ENCODE results near the gene KCNK10.

The KCNK10 gene

DNA sequence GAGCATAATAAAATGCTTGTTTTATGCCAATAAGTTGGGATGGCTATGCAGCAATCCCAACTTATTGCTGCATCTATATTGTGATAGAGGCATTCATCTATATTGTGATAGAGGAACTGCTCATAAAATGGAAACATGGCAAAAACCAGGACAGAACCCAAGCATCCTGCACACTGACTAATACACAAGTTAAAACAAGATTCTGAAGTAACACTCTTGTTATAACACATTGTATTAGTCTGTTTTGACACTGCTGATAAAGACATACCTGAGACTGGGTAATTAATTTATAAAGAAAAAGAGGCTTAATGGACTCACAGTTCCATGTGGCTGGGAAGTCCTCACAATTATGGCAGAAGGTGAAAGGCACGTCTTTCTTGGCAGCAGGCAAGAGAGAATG lies 36.8 kb downstream of the KCNK10 start:
- no peaks in the 10 kb centered on the region for H3K36me3 ChIP-seq (ENCODE audit: control insufficient read depth in 2 of 2, insufficient read depth in 1 of 2, low read length in 2 of 2)
- TF ChIP-seq ZNF560 (tag by site-specific recombination; IDR thresholded peaks at IDR 0.05; ENCODE audit: borderline replicate concordance) (no peak), GFI1B (tag by site-specific recombination; IDR thresholded peaks at IDR 0.05) (no peak), ZNF324 (tag by site-specific recombination; IDR thresholded peaks at IDR 0.05) (no peak), ZNF248 (tag by site-specific recombination; IDR thresholded peaks at IDR 0.05) (no peak), ZNF394 (tag by site-specific recombination; IDR thresholded peaks at IDR 0.05; ENCODE audit: borderline replicate concordance) (no peak), ZIC2 (tag by site-specific recombination; IDR thresholded peaks at IDR 0.05) (no peak), ZBTB48 (tag by site-specific recombination; IDR thresholded peaks at IDR 0.05) (no peak), TCF7L2 (IDR thresholded peaks at IDR 0.05; ENCODE audit: borderline replicate concordance, low read depth, low read length) (no peak)
- TF ChIP-seq, protein P1, sequence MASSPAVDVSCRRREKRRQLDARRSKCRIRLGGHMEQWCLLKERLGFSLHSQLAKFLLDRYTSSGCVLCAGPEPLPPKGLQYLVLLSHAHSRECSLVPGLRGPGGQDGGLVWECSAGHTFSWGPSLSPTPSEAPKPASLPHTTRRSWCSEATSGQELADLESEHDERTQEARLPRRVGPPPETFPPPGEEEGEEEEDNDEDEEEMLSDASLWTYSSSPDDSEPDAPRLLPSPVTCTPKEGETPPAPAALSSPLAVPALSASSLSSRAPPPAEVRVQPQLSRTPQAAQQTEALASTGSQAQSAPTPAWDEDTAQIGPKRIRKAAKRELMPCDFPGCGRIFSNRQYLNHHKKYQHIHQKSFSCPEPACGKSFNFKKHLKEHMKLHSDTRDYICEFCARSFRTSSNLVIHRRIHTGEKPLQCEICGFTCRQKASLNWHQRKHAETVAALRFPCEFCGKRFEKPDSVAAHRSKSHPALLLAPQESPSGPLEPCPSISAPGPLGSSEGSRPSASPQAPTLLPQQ (tag by site-specific recombination; IDR thresholded peaks at IDR 0.05): no peak
- TF ChIP-seq, protein P2, sequence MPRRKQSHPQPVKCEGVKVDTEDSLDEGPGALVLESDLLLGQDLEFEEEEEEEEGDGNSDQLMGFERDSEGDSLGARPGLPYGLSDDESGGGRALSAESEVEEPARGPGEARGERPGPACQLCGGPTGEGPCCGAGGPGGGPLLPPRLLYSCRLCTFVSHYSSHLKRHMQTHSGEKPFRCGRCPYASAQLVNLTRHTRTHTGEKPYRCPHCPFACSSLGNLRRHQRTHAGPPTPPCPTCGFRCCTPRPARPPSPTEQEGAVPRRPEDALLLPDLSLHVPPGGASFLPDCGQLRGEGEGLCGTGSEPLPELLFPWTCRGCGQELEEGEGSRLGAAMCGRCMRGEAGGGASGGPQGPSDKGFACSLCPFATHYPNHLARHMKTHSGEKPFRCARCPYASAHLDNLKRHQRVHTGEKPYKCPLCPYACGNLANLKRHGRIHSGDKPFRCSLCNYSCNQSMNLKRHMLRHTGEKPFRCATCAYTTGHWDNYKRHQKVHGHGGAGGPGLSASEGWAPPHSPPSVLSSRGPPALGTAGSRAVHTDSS (tag by site-specific recombination; IDR thresholded peaks at IDR 0.05): no peak
- TF ChIP-seq, protein P3, sequence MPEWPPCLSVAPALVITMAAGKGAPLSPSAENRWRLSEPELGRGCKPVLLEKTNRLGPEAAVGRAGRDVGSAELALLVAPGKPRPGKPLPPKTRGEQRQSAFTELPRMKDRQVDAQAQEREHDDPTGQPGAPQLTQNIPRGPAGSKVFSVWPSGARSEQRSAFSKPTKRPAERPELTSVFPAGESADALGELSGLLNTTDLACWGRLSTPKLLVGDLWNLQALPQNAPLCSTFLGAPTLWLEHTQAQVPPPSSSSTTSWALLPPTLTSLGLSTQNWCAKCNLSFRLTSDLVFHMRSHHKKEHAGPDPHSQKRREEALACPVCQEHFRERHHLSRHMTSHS (tag by site-specific recombination; IDR thresholded peaks at IDR 0.05): no peak
- H3K9me3 ChIP-seq (ENCODE audit: control insufficient read depth, insufficient read depth, low read depth, low read length): no peaks in the 10 kb centered on the region
- no peak overlapping the region for H3K27ac ChIP-seq (ENCODE audit: extremely low read depth, low read depth, low read length)
- CTCF ChIA-PET: no interaction called here
- POLR2A ChIA-PET: no interaction called here
- no peaks in the 10 kb centered on the region for H3K4me1 ChIP-seq (ENCODE audit: control insufficient read depth, insufficient read depth, low read length)
- H3K4me3 ChIP-seq (ENCODE audit: low read depth, low read length): no peak overlapping the region

DNA sequence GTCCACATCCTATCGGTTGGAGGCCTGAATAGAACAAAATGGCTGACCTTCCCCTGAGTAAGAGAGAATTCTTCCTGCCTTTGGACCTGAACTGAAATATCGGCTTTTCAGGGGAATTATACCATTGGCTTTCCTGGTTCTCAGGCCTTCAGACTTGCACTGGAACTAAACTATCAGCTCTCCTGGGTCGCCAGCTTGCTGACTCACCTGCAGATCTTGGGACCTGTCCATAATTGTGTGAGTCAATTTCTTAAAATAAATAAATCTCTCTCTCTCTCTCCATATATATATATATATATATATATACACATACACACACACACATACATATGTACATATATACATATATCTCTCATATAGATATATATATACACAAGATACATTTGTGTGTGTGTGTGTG lies 41.6 kb downstream of the KCNK10 start:
- H3K27ac ChIP-seq (ENCODE audit: extremely low read depth, low read depth, low read length): no peak overlapping the region
- ChIA-PET CTCF (no interaction called here), POLR2A (no interaction called here)
- H3K4me1 ChIP-seq (ENCODE audit: control insufficient read depth, insufficient read depth, low read length): no peaks in the 10 kb centered on the region
- no peaks in the 10 kb centered on the region for H3K36me3 ChIP-seq (ENCODE audit: control insufficient read depth in 2 of 2, insufficient read depth in 1 of 2, low read length in 2 of 2)
- TF ChIP-seq KLF8 (tag by site-specific recombination; IDR thresholded peaks at IDR 0.05): no peak
- TF ChIP-seq ZNF354C (tag by site-specific recombination; IDR thresholded peaks at IDR 0.05; ENCODE audit: borderline replicate concordance, low read depth): no peak
- TF ChIP-seq ZNF37A (tag by site-specific recombination; IDR thresholded peaks at IDR 0.05): no peak
- TF ChIP-seq ZNF335 (tag by site-specific recombination; conservative IDR thresholded peaks at IDR 0.05): no peak
- no peak for TF ChIP-seq ZNF138 (tag by site-specific recombination; IDR thresholded peaks at IDR 0.05; ENCODE audit: borderline replicate concordance)
- TF ChIP-seq OVOL3 (tag by site-specific recombination; IDR thresholded peaks at IDR 0.05): no peak
- no peak for TF ChIP-seq ZNF248 (tag by site-specific recombination; IDR thresholded peaks at IDR 0.05)
- TF ChIP-seq, protein P4, sequence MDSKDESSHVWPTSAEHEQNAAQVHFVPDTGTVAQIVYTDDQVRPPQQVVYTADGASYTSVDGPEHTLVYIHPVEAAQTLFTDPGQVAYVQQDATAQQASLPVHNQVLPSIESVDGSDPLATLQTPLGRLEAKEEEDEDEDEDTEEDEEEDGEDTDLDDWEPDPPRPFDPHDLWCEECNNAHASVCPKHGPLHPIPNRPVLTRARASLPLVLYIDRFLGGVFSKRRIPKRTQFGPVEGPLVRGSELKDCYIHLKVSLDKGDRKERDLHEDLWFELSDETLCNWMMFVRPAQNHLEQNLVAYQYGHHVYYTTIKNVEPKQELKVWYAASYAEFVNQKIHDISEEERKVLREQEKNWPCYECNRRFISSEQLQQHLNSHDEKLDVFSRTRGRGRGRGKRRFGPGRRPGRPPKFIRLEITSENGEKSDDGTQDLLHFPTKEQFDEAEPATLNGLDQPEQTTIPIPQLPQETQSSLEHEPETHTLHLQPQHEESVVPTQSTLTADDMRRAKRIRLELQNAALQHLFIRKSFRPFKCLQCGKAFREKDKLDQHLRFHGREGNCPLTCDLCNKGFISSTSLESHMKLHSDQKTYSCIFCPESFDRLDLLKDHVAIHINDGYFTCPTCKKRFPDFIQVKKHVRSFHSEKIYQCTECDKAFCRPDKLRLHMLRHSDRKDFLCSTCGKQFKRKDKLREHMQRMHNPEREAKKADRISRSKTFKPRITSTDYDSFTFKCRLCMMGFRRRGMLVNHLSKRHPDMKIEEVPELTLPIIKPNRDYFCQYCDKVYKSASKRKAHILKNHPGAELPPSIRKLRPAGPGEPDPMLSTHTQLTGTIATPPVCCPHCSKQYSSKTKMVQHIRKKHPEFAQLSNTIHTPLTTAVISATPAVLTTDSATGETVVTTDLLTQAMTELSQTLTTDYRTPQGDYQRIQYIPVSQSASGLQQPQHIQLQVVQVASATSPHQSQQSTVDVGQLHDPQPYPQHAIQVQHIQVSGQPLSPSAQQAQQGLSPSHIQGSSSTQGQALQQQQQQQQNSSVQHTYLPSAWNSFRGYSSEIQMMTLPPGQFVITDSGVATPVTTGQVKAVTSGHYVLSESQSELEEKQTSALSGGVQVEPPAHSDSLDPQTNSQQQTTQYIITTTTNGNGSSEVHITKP (tag by site-specific recombination; IDR thresholded peaks at IDR 0.05): no peak
- TF ChIP-seq ZNF777 (tag by site-specific recombination; IDR thresholded peaks at IDR 0.05; ENCODE audit: borderline replicate concordance): no peak
- no peak for TF ChIP-seq ZNF621 (tag by site-specific recombination; IDR thresholded peaks at IDR 0.05)
- no peak overlapping the region for H3K4me3 ChIP-seq (ENCODE audit: low read depth, low read length)
- no peaks in the 10 kb centered on the region for H3K9me3 ChIP-seq (ENCODE audit: control insufficient read depth, insufficient read depth, low read depth, low read length)

Data from HEK293 (cell line).